Measurements from ENCODE around the gene CD200R1. TPM values are rescaled to one million over a fixed set of nuclear protein-coding genes. Genes with fewer than 3 reads are reported as not detected.
A peak's percentile ranks its signal among the peaks of the same experiment; 100 is the strongest.

The CD200R1 gene
- total RNA-seq, 1 donor = under 0.01 TPM

GRCh38 chr3:112990672-112991602 is 16.0 kb upstream of the CD200R1 start, which contains the start of gene GTPBP8:
Gene GTPBP8, plus strand, starts transcription at chr3:112990984. Its CDS starts 16 bp downstream, at chr3:112991000.
- H3K4me3 ChIP-seq (ENCODE audit: low read depth, low read length) = peak within 1 kb of the TSS; percentile 98
- TF ChIP-seq, protein P1, sequence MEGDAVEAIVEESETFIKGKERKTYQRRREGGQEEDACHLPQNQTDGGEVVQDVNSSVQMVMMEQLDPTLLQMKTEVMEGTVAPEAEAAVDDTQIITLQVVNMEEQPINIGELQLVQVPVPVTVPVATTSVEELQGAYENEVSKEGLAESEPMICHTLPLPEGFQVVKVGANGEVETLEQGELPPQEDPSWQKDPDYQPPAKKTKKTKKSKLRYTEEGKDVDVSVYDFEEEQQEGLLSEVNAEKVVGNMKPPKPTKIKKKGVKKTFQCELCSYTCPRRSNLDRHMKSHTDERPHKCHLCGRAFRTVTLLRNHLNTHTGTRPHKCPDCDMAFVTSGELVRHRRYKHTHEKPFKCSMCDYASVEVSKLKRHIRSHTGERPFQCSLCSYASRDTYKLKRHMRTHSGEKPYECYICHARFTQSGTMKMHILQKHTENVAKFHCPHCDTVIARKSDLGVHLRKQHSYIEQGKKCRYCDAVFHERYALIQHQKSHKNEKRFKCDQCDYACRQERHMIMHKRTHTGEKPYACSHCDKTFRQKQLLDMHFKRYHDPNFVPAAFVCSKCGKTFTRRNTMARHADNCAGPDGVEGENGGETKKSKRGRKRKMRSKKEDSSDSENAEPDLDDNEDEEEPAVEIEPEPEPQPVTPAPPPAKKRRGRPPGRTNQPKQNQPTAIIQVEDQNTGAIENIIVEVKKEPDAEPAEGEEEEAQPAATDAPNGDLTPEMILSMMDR (IDR thresholded peaks at IDR 0.05; ENCODE audit: insufficient read depth, low read depth, low read length) = peak; percentile 25
- peak; percentile 86 for DNase-seq (ENCODE audit: low read depth)

GRCh38 chr3:112987710-112988334 is 12.9 kb upstream of the CD200R1 start:
- TF ChIP-seq, protein P1 (IDR thresholded peaks at IDR 0.05; ENCODE audit: insufficient read depth, low read depth, low read length) = no peak
- no peak for DNase-seq (ENCODE audit: low read depth)
- H3K4me3 ChIP-seq (ENCODE audit: low read depth, low read length) = no peak overlapping the region

DNA sequence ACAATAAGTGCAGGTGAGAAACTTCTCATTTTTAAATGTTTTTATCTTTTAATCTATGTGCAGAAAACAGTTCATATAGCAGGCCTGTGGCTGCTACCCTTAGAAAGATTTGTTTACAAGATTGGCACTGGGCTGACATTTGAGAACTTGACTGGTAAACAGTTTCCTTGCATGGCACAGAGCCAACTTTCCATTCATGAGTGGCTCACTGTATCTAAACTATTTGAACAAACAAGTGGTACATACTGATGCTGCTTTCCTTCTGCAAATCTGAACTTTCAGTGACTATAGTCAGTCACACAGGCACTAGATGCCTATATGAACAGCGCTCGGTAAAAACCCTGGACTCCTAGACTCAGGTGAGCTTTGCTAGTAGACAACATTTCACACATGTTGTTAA is 9.6 kb upstream of the CD200R1 start:
- TF ChIP-seq, protein P1 (IDR thresholded peaks at IDR 0.05; ENCODE audit: insufficient read depth, low read depth, low read length) = no peak
- DNase-seq (ENCODE audit: low read depth) = peak; percentile 8
- H3K4me3 ChIP-seq (ENCODE audit: low read depth, low read length) = no peak overlapping the region

DNA sequence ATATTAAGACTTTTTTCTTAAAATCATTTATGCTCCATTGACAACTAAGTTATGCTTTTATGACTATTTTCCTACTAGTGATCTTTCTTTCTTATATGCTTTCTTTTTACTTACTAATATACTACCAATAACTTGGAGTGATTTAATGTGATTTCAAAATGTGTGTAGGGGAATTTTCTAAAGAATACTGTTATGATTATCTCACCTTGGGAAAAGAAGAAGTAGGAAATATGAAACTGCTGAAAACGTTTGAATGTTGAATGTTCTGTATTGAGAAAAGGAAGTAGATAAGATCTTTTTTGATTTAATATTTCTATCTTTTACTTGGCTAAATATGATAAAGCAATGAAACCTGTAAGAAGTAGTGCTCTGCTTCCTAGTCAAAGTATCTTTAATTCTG is 7.8 kb upstream of the CD200R1 start:
- no peak for DNase-seq (ENCODE audit: low read depth)
- no peak overlapping the region for H3K4me3 ChIP-seq (ENCODE audit: low read depth, low read length)
- TF ChIP-seq, protein P1 (IDR thresholded peaks at IDR 0.05; ENCODE audit: insufficient read depth, low read depth, low read length) = no peak

DNA sequence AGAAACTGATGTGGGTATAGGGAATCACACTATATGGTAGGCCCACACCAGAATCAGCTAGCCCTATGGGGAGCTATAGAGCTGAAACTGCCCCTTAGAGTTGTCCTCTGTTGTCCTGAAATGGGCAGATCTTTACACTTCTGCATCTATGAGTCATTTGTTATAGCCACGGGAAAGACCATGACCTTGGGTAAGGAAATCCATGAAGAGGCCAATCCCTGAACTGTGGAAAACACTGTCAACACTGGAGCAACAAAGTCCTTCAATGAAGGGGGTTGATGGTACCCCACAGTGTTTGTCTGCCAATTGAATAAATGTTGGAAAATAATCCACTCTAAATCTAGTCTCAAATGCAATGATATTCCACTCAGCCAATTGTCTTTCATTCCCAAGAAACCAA is 5.2 kb upstream of the CD200R1 start:
- H3K4me3 ChIP-seq (ENCODE audit: low read depth, low read length) = no peak overlapping the region
- DNase-seq (ENCODE audit: low read depth) = peak; percentile 6
- TF ChIP-seq, protein P1 (IDR thresholded peaks at IDR 0.05; ENCODE audit: insufficient read depth, low read depth, low read length) = no peak

GRCh38 chr3:112979244-112979832 is 4.4 kb upstream of the CD200R1 start:
- H3K4me3 ChIP-seq (ENCODE audit: low read depth, low read length) = no peak overlapping the region
- DNase-seq (ENCODE audit: low read depth) = peak; percentile 60
- TF ChIP-seq, protein P1 (IDR thresholded peaks at IDR 0.05; ENCODE audit: insufficient read depth, low read depth, low read length) = peak; percentile 62
